ENCODE data around the gene SLCO3A1.

DNA sequence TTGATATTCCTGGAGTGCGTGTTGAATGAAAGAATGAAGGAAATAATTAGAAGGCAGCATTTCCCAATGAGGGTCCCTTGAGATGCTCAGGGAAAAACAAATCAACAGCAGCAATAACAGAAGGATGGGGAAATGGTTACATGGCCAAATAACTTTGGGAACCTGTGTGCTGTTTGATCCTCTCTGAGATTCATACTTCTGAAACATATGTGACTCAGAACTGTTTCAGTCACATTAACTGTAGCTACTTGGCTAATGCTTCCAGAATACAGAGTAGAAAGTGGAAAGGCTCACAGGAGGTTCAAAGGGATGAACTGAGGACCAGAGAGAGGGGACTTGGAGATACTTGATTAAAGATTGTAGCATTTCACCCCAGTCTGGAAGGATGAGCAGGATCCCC, 258.2 kb downstream of the SLCO3A1 start:
- TF ChIP-seq CTCF (IDR thresholded peaks at IDR 0.05; ENCODE audit: insufficient read depth, low read length): no peak
- no peak for TF ChIP-seq POLR2AphosphoS5 (IDR thresholded peaks at IDR 0.05; ENCODE audit: low read depth)
- no peak for TF ChIP-seq GABPA (IDR thresholded peaks at IDR 0.05; ENCODE audit: low read depth)
- TF ChIP-seq SPI1 (IDR thresholded peaks at IDR 0.05; ENCODE audit: borderline replicate concordance, low read depth): no peak

All from HL-60 (cell line).